HG03521 (cell line): ENCODE results near the gene PPP1R1B.

Experiments used
- ATAC-seq: cut with Tn5 transposase; IDR thresholded peaks from one replicate; pipeline ENCODE4 v1.9.1; 2021; ENCODE audit warnings: mild to moderate bottlenecking, moderate library complexity; ENCODE audit not compliant: unreplicated experiment

Gene PPP1R1B

DNA sequence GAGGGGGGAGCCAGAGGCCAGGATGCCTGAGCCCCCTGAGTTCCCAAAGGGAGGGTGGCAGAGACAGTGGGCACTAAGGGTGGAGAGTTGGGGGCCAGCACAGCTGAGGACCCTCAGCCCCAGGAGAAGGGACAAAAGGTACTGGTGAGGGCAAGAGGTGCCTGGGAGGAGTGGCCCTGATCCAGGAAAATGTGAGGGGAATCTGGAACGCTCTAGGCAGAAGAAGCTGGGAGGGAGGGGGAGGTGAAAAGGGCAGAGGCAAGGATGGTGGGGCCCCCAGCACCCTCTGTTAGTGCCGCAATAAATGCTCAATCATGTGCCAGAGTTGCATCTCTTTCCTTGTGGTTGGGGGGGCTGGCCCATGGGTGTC is 39.5 kb downstream of the PPP1R1B start:
- ATAC-seq: no peak

DNA sequence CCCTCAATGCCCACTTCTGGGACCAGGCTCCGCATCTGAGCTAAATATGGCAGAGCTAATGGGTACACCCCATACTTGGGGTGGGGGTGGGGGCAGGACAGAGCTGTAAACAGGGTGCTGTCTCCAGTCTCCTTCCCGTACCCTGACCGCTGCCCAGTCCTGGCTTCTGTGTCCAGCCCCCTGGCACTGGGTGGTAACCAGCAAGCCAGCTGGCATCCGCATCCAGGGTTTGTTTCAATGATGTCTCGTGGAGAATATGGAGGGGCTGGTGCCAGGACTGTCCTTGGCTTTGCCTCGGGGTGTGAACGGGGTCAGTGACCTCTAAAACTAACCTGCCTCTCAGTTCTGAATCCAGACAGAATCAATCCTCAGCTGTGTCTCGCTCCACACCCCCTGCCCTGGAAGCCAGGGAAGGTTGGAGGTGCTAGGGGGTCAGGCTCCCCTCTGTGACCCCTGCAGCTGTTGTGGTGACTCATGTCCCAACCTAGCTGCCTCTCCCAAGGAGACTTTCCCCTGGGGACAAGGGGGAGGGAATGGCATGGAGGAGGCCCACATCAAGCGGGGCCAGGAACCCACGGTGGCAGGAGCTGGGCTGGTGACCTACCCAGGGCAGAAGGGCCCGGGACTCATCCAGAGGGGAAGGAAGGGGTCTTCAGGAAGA is 40.0 kb downstream of the PPP1R1B start:
- no peak for ATAC-seq

DNA sequence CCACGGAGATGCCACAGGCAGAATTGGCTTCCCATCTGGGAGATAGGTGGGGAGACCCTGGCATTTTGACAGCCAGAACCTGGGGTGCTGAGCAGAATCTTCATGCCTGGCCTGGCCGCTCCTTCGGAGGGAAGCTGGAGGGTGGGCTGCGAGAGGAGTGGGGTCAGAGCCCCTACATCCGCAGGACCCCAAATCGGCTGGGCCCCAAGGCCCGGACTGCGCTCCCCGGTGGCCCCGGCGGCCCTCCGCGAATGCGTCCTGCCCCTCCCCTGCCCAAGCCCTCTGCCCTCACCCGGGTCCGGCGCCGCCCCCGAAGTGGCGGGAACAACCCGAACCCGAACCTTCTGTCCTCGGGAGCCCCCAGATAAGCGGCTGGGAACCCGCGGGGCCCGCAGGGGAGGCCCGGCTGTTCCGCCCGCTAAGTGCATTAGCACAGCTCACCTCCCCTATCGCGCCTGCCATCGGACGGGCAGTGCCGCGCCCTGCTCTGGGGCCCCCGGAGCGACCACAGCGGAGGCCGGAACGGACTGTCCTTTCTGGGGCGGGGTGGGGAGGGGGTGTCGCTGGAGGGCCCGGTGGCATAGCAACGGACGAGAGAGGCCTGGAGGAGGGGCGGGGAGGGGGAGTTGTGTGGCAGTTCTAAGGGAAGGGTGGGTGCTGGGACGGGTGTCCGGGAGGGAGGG is 40.7 kb downstream of the PPP1R1B start:
- ATAC-seq: no peak

- no peak for ATAC-seq
Measured at GRCh38 chr17:39667945-39668924, 41.5 kb downstream of the PPP1R1B start, which contains the start of gene PNMT. PNMT (plus strand) TSS chr17:39668453; CDS start chr17:39668476, 23 bp downstream.

DNA sequence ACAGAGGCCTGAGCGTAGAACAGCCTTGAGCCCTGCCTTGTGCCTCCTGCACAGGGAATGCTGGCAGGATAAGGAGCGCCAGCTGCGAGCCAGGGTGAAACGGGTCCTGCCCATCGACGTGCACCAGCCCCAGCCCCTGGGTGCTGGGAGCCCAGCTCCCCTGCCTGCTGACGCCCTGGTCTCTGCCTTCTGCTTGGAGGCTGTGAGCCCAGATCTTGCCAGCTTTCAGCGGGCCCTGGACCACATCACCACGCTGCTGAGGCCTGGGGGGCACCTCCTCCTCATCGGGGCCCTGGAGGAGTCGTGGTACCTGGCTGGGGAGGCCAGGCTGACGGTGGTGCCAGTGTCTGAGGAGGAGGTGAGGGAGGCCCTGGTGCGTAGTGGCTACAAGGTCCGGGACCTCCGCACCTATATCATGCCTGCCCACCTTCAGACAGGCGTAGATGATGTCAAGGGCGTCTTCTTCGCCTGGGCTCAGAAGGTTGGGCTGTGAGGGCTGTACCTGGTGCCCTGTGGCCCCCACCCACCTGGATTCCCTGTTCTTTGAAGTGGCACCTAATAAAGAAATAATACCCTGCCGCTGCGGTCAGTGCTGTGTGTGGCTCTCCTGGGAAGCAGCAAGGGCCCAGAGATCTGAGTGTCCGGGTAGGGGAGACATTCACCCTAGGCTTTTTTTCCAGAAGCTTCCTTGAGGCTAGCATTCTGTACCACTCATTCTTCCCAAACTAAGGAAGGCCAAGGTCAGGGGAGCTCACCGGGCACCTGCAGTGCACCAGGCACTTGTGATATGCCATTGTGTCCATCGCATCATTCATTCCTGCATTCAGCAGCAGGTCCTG is 43.4 kb downstream of the PPP1R1B start:
- no peak for ATAC-seq

GRCh38 chr17:39670746-39671145 is 44.0 kb downstream of the PPP1R1B start:
- ATAC-seq: no peak

DNA sequence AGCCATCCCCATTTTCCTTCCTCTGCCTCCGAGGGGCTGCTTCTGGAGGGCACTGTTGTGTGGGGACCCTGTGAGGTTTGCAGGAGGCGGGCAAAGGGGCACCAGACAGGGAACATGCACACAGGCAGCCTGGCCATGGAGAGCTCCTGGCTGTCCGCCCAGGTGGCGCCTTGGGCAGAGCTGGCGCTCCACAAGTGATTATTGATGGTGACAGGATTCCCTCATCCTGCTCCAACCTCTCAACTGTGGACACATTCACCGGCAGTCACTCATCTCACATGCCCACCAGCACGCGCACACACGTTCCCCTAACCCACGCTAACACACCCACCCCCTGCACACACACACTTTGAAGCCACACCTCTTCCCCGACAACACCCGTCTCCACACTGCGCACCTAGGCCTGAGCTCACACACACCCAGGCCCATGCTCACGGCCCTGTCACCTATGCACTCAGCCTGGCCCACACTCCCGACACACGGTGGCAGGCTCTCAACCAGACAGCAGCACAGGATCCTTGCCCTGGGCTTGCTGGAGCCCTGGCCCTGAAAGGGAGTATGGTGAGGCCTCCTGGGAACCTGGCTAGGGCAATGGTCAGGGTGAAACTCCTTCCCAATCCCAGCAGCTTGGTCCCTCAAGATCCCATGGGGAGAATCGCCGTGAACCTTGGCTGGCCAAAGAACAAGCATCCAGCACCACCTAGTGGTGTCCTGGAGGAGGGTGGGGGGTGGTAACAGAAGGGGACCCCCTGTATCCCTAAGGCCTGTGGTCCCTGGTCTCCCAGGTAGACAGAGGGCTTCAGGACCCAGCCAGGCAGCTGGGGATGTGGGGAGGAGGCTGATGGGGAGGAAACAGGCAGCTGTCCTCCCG is 45.1 kb downstream of the PPP1R1B start:
- ATAC-seq: no peak

DNA sequence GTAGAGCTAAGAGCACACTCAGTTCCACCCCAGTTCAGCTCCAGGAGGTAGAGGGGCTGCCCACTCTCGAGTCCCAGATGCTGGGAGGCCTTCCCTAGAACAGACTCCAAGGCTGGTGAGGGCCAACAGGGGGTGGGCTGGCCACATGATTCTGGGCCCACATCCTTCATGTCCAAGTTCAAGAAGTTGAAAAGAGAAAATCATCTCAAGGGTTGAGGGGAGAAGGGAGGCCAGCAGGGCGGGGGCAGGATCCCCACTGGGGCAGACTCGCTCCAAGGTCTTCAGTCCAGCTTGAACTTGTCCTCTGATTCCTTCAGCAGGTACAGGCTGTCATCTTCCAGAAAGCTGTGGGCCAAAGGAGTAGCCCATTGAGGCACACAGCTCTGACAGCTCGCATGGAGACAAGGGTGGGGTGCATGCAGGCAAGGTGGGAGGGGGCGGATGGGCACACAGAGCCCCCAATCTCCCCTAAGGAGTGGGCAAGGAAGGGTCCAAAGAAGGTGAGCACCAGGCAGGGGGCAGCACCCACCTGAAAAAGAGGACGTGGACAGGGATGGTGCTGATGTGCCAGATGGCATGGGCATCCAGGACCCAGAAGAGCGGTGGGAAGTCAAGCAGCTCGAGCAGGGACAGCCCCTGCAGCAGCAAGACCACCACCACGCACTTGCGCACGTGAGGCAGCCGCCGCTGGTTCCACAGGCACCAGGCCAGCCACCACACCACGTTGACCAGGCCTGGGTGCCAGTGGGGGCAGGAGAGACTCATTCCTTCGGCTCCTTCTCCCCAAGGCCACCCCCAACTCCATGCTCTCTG is 46.0 kb downstream of the PPP1R1B start:
- ATAC-seq: no peak

DNA sequence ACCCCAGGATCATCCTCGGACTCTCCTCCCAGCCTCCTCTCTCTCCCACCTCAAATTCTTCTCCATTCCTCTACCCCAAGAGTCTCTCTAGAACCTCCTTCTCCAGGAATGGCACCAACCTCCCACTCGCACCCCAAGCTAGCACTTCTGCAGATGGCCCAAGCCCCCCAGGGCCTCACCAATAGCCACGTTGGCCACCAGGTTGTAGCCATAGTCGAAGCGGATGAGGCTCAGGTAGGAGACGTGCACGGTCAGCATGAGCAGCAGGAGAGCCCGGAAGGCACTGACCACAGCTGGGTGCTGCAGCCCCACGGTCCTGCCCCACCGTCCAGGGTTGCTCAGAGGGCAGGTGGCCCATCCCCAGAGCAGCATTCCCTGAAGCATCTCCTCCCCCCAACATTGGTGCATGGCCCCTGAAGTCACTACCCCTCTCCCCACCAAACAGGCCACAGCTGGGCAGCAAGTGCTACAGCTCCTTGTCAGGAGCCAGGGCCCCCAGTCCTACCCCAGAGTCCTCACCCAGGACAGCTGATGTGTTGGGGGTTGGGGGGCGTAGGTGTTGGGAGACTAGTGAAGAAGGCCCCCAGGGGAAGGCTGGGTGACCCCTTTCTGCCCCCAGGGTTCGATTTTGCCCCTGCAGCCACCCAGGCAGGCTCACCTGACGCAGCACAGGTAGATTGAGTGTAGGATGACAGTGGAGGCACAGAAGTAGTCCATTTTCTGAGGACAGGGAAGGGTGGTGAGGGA is 46.8 kb downstream of the PPP1R1B start:
- no peak for ATAC-seq

GRCh38 chr17:39674179-39674578 is 47.4 kb downstream of the PPP1R1B start:
- ATAC-seq: no peak

- no peak for ATAC-seq
Measured at GRCh38 chr17:39674702-39675389, 48.1 kb downstream of the PPP1R1B start.

DNA sequence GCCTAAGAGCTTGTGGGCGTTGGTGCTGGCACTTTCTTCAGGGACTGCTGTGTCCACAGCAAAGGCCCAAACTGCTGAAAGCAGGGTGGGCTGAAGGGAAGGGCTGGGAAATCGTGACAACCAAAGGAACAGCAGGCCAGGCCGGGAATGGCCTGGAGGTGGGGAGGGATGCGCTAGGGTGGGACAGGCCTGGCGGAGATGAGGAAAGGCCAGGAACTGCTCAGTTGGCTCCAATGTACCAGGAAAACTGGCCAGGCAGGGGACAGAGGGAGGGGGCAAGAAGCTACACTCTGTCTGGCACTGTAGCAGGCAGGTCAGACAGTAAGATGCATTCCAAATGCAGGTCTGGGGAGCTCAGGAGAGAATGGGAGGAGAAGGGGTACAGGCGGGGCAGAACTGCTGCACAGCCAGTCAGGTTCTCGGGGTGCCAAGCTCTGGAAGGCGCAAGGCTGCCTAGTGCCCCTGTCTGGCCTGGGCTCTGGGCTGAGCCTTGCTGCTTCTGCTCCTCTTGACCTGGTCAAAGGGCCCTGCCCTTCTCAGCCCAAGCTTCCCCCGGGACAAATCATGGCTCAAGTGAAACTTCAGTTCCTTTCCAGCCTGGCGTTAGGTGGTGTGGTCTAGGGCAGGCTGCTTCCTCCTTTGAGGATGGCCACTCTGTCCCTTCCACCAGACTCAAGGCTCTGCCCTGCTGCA is 48.8 kb downstream of the PPP1R1B start:
- no peak for ATAC-seq

DNA sequence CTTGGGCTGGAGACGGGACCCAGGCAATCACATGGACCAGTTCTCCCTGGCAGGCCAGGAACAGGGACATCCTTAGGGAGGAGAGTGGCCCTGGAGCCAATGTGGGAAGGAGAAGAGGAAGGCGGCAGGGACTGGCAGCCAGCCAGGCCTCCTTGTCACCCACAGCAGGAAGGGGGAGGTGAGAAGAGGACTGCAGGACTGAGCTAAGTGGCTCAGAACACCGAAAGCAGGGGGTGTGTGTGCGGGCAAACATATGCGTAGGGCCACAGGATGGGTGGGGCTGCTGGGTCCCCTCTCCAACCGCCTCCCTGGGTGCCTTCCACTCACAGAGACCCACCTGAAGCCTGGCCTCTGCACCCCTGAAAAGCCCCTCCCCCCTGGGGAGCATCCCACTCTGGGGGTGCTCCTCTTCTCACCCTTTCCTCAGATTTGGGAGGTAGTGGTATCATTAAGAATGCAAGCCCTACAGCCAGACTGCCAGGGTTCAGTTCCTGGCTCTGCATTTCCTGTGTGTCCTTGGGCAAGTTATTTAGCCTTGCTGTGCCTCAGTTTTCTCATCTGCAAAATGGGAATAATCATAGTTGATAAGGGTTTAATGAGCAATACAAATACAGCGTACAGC is 49.6 kb downstream of the PPP1R1B start:
- ATAC-seq: no peak

- no peak for ATAC-seq
Measured at GRCh38 chr17:39677072-39677471, 50.3 kb downstream of the PPP1R1B start.

DNA sequence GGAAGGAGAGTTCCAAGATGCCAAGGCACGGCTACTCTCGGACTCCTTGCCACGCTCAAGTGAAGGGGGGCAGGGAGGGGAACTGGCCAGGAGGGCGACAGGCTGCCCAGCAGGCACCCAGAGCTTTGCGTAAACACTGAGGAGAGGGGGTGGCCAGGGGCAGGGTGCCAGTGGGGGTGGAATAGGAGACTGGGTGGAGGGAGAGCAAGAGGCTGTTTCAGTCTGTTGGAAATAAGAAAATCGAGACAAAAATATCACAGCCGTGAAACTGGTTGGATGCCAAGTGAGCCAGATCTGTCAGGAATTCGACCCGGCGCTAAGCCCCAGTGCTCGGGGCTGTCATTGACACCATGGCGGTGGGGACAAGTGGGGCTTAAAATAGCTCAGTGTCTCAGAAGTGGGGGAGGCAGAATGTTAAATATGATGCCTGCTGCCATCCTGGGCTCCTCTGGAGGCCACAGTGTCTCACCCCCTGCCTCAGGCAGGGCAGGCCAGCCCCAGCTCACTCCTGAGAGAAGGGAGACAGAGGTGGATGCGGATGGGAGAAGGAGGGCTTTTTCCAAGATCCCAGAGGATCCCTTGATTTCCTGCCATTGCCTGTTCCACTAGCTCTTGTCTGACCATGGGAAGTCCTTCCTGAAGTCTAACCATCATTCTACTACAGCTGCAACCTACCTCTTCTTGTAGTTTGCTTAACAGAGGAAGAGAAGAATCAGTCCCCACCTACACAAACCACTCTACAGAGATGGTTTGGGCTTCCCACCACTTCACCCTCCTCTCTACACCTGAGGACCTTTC is 51.0 kb downstream of the PPP1R1B start:
- no peak for ATAC-seq
